H1 (cell line): ENCODE measurements around the gene COMMD1. TPM values are rescaled to one million over a fixed set of nuclear protein-coding genes. Genes with fewer than 3 reads are reported as not detected.

Experiments
- JUN ChIP-seq: IDR thresholded peaks from 2 replicates; pipeline ENCODE4 v1.6.1; 2011; ENCODE audit warnings: low read depth, mild to moderate bottlenecking, improper control_type of control experiment, low read length
- NRF1 ChIP-seq: IDR thresholded peaks from 2 replicates; pipeline ENCODE4 v1.6.1; 2011; ENCODE audit warnings: mild to moderate bottlenecking, low read depth, low read length, improper control_type of control experiment
- POLR2A ChIP-seq, 2 experiments: IDR thresholded peaks; 1 replicate in 1 of 2; 2 replicates in 1 of 2; pipeline ENCODE4 v1.6.1; 2011; ENCODE audit warnings: low read depth in 2 of 2, low read length in 2 of 2, mild to moderate bottlenecking in 2 of 2; ENCODE audit errors: control extremely low read depth in 1 of 2
- RFX5 ChIP-seq: IDR thresholded peaks from 2 replicates; pipeline ENCODE4 v1.6.1; 2011; ENCODE audit warnings: low read depth, low read length, improper control_type of control experiment, borderline replicate concordance
- RNF2 ChIP-seq: fragments of 200-900, 300-1000 bp; sonication (generic); IDR thresholded peaks from 2 replicates; pipeline ENCODE4 v1.7.1; 2016; ENCODE audit warnings: borderline replicate concordance, low read depth, mild to moderate bottlenecking, antibody characterized with exemption, low read length; ENCODE audit not compliant: poor library complexity, severe bottlenecking; ENCODE audit errors: missing control alignments
- SAP30 ChIP-seq: fragments of 300-600 bp; sonication (generic); IDR thresholded peaks from 2 replicates; pipeline ENCODE4 v1.7.1; 2012; ENCODE audit warnings: low read length, moderate library complexity, mild to moderate bottlenecking, inconsistent platforms; ENCODE audit not compliant: insufficient read depth, insufficient replicate concordance
- TAF7 ChIP-seq: optimal IDR thresholded peaks from 2 replicates; pipeline ENCODE3; 2011; ENCODE audit warnings: low read depth, mild to moderate bottlenecking, inconsistent platforms, low read length, moderate library complexity, borderline replicate concordance
- polyA plus RNA-seq, 7 experiments: library from polyadenylated mRNA; depleted of rRNA in 3 of 7; stranded (reverse) in 5 of 7; unstranded in 2 of 7; fragments of >200 nt in 5 of 7; fragments of 200-250 nt in 2 of 7; gene quantifications; 1 replicate in 5 of 7; 2 replicates in 1 of 7; 4 replicates in 1 of 7; pipeline versions ENCODE4 v1.2.1 to v1.2.3, GENCODE V29; 2011 to 2013; ENCODE audit warnings: missing spikeins in 2 of 7, mixed read lengths in 2 of 7
- total RNA-seq: library from RNA; stranded (reverse); fragmentation: NEBNext Ultra II Directional; extraction: Animal tissue kit (Norgen Biotek cat#: 25700); gene quantifications from 2 replicates; pipeline ENCODE4 v1.2.1, GENCODE V29; 2021
- TF ChIP-seq, protein P1 (sequence below): fragments of 300-600 bp; sonication (generic); IDR thresholded peaks from 2 replicates; pipeline ENCODE4 v1.7.1; 2012; ENCODE audit warnings: low read length, moderate library complexity, mild to moderate bottlenecking, inconsistent platforms; ENCODE audit not compliant: insufficient replicate concordance
- TF ChIP-seq, protein P2 (sequence below): IDR thresholded peaks from 2 replicates; pipeline ENCODE4 v1.6.1; 2011; ENCODE audit warnings: low read depth, mild to moderate bottlenecking, low read length; ENCODE audit not compliant: insufficient read depth

The COMMD1 gene
- total and polyA plus RNA-seq, 2 of the 8 experiments (the other 6 are each of a cell fraction or from before 2014, with no cell fraction given): 23.5 to 28.3 TPM

DNA sequence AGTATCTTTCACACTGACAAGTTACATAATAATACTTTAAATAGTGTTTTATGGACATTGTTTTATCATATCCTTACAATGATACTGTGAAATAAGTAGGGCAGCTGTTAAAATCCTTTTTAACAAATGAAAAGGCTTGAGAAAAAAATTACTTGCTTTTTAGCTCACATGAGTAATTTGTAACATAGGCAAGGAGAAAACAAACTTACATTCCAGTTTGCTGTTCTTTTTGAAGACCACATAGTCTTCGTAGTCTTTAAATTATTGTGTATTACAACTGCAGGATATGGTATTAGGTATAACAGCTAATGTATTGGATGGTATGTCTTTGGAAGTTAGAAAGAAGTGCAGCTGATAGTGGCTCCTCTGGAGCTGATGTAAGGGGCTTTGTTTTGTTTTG lies 130.8 kb downstream of the COMMD1 start (continued):
- TF ChIP-seq, protein P1, sequence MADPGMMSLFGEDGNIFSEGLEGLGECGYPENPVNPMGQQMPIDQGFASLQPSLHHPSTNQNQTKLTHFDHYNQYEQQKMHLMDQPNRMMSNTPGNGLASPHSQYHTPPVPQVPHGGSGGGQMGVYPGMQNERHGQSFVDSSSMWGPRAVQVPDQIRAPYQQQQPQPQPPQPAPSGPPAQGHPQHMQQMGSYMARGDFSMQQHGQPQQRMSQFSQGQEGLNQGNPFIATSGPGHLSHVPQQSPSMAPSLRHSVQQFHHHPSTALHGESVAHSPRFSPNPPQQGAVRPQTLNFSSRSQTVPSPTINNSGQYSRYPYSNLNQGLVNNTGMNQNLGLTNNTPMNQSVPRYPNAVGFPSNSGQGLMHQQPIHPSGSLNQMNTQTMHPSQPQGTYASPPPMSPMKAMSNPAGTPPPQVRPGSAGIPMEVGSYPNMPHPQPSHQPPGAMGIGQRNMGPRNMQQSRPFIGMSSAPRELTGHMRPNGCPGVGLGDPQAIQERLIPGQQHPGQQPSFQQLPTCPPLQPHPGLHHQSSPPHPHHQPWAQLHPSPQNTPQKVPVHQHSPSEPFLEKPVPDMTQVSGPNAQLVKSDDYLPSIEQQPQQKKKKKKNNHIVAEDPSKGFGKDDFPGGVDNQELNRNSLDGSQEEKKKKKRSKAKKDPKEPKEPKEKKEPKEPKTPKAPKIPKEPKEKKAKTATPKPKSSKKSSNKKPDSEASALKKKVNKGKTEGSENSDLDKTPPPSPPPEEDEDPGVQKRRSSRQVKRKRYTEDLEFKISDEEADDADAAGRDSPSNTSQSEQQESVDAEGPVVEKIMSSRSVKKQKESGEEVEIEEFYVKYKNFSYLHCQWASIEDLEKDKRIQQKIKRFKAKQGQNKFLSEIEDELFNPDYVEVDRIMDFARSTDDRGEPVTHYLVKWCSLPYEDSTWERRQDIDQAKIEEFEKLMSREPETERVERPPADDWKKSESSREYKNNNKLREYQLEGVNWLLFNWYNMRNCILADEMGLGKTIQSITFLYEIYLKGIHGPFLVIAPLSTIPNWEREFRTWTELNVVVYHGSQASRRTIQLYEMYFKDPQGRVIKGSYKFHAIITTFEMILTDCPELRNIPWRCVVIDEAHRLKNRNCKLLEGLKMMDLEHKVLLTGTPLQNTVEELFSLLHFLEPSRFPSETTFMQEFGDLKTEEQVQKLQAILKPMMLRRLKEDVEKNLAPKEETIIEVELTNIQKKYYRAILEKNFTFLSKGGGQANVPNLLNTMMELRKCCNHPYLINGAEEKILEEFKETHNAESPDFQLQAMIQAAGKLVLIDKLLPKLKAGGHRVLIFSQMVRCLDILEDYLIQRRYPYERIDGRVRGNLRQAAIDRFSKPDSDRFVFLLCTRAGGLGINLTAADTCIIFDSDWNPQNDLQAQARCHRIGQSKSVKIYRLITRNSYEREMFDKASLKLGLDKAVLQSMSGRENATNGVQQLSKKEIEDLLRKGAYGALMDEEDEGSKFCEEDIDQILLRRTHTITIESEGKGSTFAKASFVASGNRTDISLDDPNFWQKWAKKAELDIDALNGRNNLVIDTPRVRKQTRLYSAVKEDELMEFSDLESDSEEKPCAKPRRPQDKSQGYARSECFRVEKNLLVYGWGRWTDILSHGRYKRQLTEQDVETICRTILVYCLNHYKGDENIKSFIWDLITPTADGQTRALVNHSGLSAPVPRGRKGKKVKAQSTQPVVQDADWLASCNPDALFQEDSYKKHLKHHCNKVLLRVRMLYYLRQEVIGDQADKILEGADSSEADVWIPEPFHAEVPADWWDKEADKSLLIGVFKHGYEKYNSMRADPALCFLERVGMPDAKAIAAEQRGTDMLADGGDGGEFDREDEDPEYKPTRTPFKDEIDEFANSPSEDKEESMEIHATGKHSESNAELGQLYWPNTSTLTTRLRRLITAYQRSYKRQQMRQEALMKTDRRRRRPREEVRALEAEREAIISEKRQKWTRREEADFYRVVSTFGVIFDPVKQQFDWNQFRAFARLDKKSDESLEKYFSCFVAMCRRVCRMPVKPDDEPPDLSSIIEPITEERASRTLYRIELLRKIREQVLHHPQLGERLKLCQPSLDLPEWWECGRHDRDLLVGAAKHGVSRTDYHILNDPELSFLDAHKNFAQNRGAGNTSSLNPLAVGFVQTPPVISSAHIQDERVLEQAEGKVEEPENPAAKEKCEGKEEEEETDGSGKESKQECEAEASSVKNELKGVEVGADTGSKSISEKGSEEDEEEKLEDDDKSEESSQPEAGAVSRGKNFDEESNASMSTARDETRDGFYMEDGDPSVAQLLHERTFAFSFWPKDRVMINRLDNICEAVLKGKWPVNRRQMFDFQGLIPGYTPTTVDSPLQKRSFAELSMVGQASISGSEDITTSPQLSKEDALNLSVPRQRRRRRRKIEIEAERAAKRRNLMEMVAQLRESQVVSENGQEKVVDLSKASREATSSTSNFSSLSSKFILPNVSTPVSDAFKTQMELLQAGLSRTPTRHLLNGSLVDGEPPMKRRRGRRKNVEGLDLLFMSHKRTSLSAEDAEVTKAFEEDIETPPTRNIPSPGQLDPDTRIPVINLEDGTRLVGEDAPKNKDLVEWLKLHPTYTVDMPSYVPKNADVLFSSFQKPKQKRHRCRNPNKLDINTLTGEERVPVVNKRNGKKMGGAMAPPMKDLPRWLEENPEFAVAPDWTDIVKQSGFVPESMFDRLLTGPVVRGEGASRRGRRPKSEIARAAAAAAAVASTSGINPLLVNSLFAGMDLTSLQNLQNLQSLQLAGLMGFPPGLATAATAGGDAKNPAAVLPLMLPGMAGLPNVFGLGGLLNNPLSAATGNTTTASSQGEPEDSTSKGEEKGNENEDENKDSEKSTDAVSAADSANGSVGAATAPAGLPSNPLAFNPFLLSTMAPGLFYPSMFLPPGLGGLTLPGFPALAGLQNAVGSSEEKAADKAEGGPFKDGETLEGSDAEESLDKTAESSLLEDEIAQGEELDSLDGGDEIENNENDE: no peak
- TF ChIP-seq, protein P2, sequence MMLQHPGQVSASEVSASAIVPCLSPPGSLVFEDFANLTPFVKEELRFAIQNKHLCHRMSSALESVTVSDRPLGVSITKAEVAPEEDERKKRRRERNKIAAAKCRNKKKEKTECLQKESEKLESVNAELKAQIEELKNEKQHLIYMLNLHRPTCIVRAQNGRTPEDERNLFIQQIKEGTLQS: no peak
- no peak for TF ChIP-seq NRF1
- TF ChIP-seq TAF7: no peak
- no peak for TF ChIP-seq POLR2A (IDR thresholded peaks at IDR 0.05; ENCODE audit: control extremely low read depth in 1 of 2, low read depth in 2 of 2, low read length in 2 of 2)
- no peak for TF ChIP-seq RFX5
- no peak for TF ChIP-seq SAP30
- TF ChIP-seq RNF2: no peak
- TF ChIP-seq JUN: no peak
- TF ChIP-seq, all 59 proteins: peak for 0
